Measurements from ENCODE around the gene ANKRD63. TPM values are rescaled to one million over a fixed set of nuclear protein-coding genes. Genes with fewer than 3 reads are reported as not detected.

ANKRD63 gene
- polyA plus RNA-seq, 1 experiment, result not detected

- ChIA-PET POLR2A (no interaction called here), CTCF (interaction anchor here (0.7 to 11.9 kb wide), 16 partner anchors 7 to 264 kb away, joined by 3 to 127 read pairs (median 7); partner anchors contain the start of gene INAFM2)
- no peak for DNase-seq (ENCODE audit: low read depth)
- TF ChIP-seq CTCF (IDR thresholded peaks at IDR 0.05; ENCODE audit: insufficient read depth, low read depth, low read length), result no peak
- Histone ChIP-seq H3K36me3 (ENCODE audit: control insufficient read depth, insufficient read depth, low read length) (no peaks in the 10 kb centered on the region), H3K4me3 (ENCODE audit: low read depth, low read length) (no peak overlapping the region), H3K27me3 (ENCODE audit: control insufficient read depth, insufficient read depth, low read length) (peaks cover 20% of the 10 kb centered on the region)
Measured at GRCh38 chr15:40309344-40309862, 26.5 kb upstream of the ANKRD63 start.

- ChIA-PET CTCF (interaction anchor here (0.5 to 11.9 kb wide), 14 partner anchors 8 to 276 kb away, joined by 3 to 127 read pairs (median 6); partner anchors contain the start of gene INAFM2), POLR2A (no interaction called here)
- 0 out of 2 replicates have a peak, but pooled peaks have one; percentile 27 for TF ChIP-seq CTCF (IDR thresholded peaks at IDR 0.05; ENCODE audit: insufficient read depth, low read depth, low read length)
- peaks cover 25% of the 10 kb centered on the region for H3K27me3 ChIP-seq (ENCODE audit: control insufficient read depth, insufficient read depth, low read length)
- no peaks in the 10 kb centered on the region for H3K36me3 ChIP-seq (ENCODE audit: control insufficient read depth, insufficient read depth, low read length)
- DNase-seq (ENCODE audit: low read depth), result no peak
- no peak within 1 kb of the TSS for H3K4me3 ChIP-seq (ENCODE audit: low read depth, low read length)
Measured at GRCh38 chr15:40307421-40308211, 24.8 kb upstream of the ANKRD63 start, which contains the start of gene PLCB2. Gene PLCB2, minus strand, starts transcription at chr15:40307935. Its CDS starts 263 bp downstream, at chr15:40307672.

GRCh38 chr15:40306908-40307307 lies 24.0 kb upstream of the ANKRD63 start:
- Histone ChIP-seq H3K4me3 (ENCODE audit: low read depth, low read length) (no peak overlapping the region), H3K27me3 (ENCODE audit: control insufficient read depth, insufficient read depth, low read length) (peaks cover 24% of the 10 kb centered on the region), H3K36me3 (ENCODE audit: control insufficient read depth, insufficient read depth, low read length) (no peaks in the 10 kb centered on the region)
- no peak for TF ChIP-seq CTCF (IDR thresholded peaks at IDR 0.05; ENCODE audit: insufficient read depth, low read depth, low read length)
- ChIA-PET POLR2A (no interaction called here), CTCF (interaction anchor here (0.8 to 11.9 kb wide), 8 partner anchors 8 to 115 kb away, joined by 3 to 127 read pairs (median 4); no protein-coding TSS in a partner anchor)
- no peak for DNase-seq (ENCODE audit: low read depth)

GRCh38 chr15:40306371-40306770 lies 23.5 kb upstream of the ANKRD63 start:
- Histone ChIP-seq H3K4me3 (ENCODE audit: low read depth, low read length) (no peak overlapping the region), H3K36me3 (ENCODE audit: control insufficient read depth, insufficient read depth, low read length) (no peaks in the 10 kb centered on the region), H3K27me3 (ENCODE audit: control insufficient read depth, insufficient read depth, low read length) (peaks cover 25% of the 10 kb centered on the region)
- ChIA-PET POLR2A (no interaction called here), CTCF (interaction anchor here (1.0 to 11.9 kb wide), 5 partner anchors 9 to 89 kb away, joined by 3 to 127 read pairs (median 3); no protein-coding TSS in a partner anchor)
- no peak for TF ChIP-seq CTCF (IDR thresholded peaks at IDR 0.05; ENCODE audit: insufficient read depth, low read depth, low read length)
- DNase-seq (ENCODE audit: low read depth), result no peak

- ChIA-PET CTCF (interaction anchor here (1.0 to 3.6 kb wide), 5 partner anchors 10 to 26 kb away, joined by 3 to 12 read pairs (median 3); no protein-coding TSS in a partner anchor), POLR2A (no interaction called here)
- no peak for TF ChIP-seq CTCF (IDR thresholded peaks at IDR 0.05; ENCODE audit: insufficient read depth, low read depth, low read length)
- H3K4me3 ChIP-seq (ENCODE audit: low read depth, low read length), result no peak overlapping the region
- no peak for DNase-seq (ENCODE audit: low read depth)
- no peaks in the 10 kb centered on the region for H3K36me3 ChIP-seq (ENCODE audit: control insufficient read depth, insufficient read depth, low read length)
- peaks cover 24% of the 10 kb centered on the region for H3K27me3 ChIP-seq (ENCODE audit: control insufficient read depth, insufficient read depth, low read length)
Measured at GRCh38 chr15:40305281-40305680, 22.4 kb upstream of the ANKRD63 start.
